DOHH2 (cell line): Measurements from ENCODE around the gene RNF141.

Experiments
- H3F3A ChIP-seq: fragments of 200-600 bp; sonication (generic), shearing (Covaris generic); 2 replicates; pipeline ENCODE4 v1.6.0; 2016; ENCODE audit warnings: antibody characterized with exemption, mild to moderate bottlenecking; ENCODE audit not compliant: control insufficient read depth, insufficient read depth
- H3K27ac ChIP-seq: fragments of 200-600 bp; sonication (generic); 2 replicates; pipeline ENCODE4 v1.5.1; 2014; ENCODE audit warnings: low read depth, mild to moderate bottlenecking, low read length, moderate library complexity
- H3K27me3 ChIP-seq: fragments of 200-600 bp; sonication (generic); 2 replicates; pipeline ENCODE4 v1.6.1; 2014; ENCODE audit warnings: mild to moderate bottlenecking, low read length, mixed read lengths; ENCODE audit not compliant: control insufficient read depth
- H3K36me3 ChIP-seq: fragments of 200-600 bp; sonication (generic); 2 replicates; pipeline ENCODE4 v1.6.1; 2014; ENCODE audit warnings: mild to moderate bottlenecking, low read length, moderate library complexity, mixed read lengths; ENCODE audit not compliant: control insufficient read depth
- H3K4me1 ChIP-seq: fragments of 200-600 bp; sonication (generic); 2 replicates; pipeline ENCODE4 v1.6.1; 2014; ENCODE audit warnings: mild to moderate bottlenecking, low read length, mixed read lengths; ENCODE audit not compliant: control insufficient read depth
- H3K4me2 ChIP-seq: fragments of 200-600 bp; sonication (generic); 2 replicates; pipeline ENCODE4 v1.6.0; 2014; ENCODE audit warnings: mild to moderate bottlenecking, low read length, moderate library complexity
- H3K4me3 ChIP-seq: fragments of 200-600 bp; sonication (generic); 2 replicates; pipeline ENCODE4 v1.5.1; 2014; ENCODE audit warnings: mild to moderate bottlenecking, low read length, mixed read lengths
- H3K79me2 ChIP-seq: fragments of 200-600 bp; sonication (generic); 2 replicates; pipeline ENCODE4 v1.6.1; 2014; ENCODE audit warnings: mild to moderate bottlenecking, low read length, mixed read lengths; ENCODE audit not compliant: control insufficient read depth
- H3K9me2 ChIP-seq: fragments of 200-600 bp; sonication (generic); replicated peaks from 2 replicates; pipeline ENCODE4 v1.6.1; 2014; ENCODE audit warnings: mild to moderate bottlenecking, low read length, mixed read lengths; ENCODE audit not compliant: control insufficient read depth
- H3K9me3 ChIP-seq: fragments of 200-600 bp; sonication (generic); 2 replicates; pipeline ENCODE4 v1.6.1; 2014; ENCODE audit warnings: antibody characterized with exemption, low read length, mixed read lengths; ENCODE audit not compliant: control insufficient read depth, insufficient read depth
- H4K20me1 ChIP-seq: fragments of 200-600 bp; sonication (generic); 2 replicates; pipeline ENCODE4 v1.6.0; 2014; ENCODE audit warnings: low read depth, mild to moderate bottlenecking, antibody characterized with exemption, low read length, moderate library complexity; ENCODE audit not compliant: control insufficient read depth, insufficient read depth
- EZH2phosphoT487 ChIP-seq: fragments of 200-600 bp; sonication (generic); IDR thresholded peaks from 2 replicates; pipeline ENCODE4 v1.6.1; 2017; ENCODE audit warnings: borderline replicate concordance, mild to moderate bottlenecking, antibody characterized with exemption, low read length, moderate library complexity, mixed read lengths
- TF ChIP-seq, protein P1 (sequence below): fragments of 200-600 bp; sonication (generic); IDR thresholded peaks from one replicate; pipeline ENCODE4 v1.5.1; 2014; ENCODE audit warnings: antibody characterized with exemption, mild to moderate bottlenecking, low read depth, low read length; ENCODE audit not compliant: poor library complexity, severe bottlenecking

The RNF141 gene

DNA sequence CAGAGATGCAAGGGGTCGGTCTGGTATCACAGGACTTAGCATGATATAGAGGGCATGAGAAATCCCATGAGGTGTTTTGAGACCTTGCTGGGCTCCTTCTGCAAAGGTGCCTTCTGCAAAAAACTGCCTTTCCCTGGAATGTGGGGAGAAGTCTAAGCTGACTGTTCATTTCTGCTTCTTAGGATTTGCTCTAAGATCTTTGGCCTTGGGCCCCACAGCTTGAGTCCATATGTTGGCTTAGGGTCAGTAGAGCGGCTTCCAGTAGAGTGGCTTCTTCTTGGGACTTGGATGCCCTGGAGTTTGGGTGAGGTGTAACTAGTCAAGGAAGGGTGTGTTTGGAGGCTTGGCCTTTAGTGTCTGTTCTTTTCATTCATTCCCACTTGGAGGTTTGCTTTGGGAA, 48.9 kb downstream of the RNF141 start:
- Histone ChIP-seq H3K4me2 (no peak overlapping the region), H3F3A (no peaks in the 10 kb centered on the region), H3K36me3 (no peaks in the 10 kb centered on the region; the same call in 1 of the 2 replicates), H3K4me3 (no peak overlapping the region), H3K4me1 (no peaks in the 10 kb centered on the region), H3K9me2 (no peaks in the 10 kb centered on the region), H3K27me3 (no peaks in the 10 kb centered on the region), H3K79me2 (no peaks in the 10 kb centered on the region), H4K20me1 (no peaks in the 10 kb centered on the region), H3K9me3 (no peaks in the 10 kb centered on the region), H3K27ac (no peak overlapping the region)
- TF ChIP-seq EZH2phosphoT487: no peak
- TF ChIP-seq, protein P1, sequence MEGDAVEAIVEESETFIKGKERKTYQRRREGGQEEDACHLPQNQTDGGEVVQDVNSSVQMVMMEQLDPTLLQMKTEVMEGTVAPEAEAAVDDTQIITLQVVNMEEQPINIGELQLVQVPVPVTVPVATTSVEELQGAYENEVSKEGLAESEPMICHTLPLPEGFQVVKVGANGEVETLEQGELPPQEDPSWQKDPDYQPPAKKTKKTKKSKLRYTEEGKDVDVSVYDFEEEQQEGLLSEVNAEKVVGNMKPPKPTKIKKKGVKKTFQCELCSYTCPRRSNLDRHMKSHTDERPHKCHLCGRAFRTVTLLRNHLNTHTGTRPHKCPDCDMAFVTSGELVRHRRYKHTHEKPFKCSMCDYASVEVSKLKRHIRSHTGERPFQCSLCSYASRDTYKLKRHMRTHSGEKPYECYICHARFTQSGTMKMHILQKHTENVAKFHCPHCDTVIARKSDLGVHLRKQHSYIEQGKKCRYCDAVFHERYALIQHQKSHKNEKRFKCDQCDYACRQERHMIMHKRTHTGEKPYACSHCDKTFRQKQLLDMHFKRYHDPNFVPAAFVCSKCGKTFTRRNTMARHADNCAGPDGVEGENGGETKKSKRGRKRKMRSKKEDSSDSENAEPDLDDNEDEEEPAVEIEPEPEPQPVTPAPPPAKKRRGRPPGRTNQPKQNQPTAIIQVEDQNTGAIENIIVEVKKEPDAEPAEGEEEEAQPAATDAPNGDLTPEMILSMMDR: no peak

DNA sequence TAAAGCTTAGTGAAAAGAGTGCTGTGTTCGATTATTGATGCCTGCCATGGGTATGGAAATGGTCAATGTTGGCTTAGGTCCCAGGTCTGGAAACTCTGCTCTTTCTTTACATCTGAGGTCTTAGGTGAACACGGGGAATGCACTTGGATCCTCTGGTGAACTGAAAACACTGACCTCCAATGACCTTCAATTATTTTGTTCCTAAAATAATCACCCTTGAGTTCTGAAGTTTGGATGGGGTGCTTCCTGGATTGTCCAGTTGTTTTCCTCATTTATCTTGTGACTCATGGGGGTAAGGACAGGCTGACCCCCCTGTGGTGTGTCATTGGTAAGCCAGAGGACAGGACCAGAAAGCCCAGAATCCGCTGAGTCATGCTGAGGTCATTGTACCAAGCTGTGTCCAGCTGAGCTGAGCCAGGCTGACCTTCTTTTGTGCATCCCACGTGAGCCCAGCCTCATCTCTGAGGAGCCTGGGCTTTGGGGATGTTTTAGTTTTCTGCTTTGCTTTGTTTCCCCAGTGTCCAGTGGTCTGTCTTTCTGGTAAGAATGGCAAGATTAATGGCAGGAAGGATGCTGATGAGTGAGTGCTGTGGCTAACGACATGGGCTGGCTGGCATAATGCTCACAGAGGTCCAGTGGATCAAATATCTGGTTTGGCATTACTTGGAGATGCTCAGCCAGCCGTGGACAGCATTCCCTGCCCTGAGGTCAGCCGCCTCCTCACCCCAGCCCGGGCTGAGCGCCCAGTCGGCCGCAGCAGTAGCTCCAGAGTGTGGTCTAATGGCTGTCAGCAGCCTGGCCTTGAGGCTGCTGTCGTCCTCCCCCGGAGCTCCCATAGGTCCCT, 50.4 kb downstream of the RNF141 start:
- Histone ChIP-seq H3K9me2 (no peaks in the 10 kb centered on the region), H3K4me3 (no peak overlapping the region), H3K27me3 (no peaks in the 10 kb centered on the region), H3K79me2 (no peaks in the 10 kb centered on the region), H3K4me2 (no peak overlapping the region), H3K36me3 (no peaks in the 10 kb centered on the region; the same call in 1 of the 2 replicates), H3F3A (no peaks in the 10 kb centered on the region), H3K4me1 (no peaks in the 10 kb centered on the region), H3K9me3 (no peaks in the 10 kb centered on the region), H4K20me1 (no peaks in the 10 kb centered on the region), H3K27ac (no peak overlapping the region)
- TF ChIP-seq, protein P1: no peak
- TF ChIP-seq EZH2phosphoT487: no peak

DNA sequence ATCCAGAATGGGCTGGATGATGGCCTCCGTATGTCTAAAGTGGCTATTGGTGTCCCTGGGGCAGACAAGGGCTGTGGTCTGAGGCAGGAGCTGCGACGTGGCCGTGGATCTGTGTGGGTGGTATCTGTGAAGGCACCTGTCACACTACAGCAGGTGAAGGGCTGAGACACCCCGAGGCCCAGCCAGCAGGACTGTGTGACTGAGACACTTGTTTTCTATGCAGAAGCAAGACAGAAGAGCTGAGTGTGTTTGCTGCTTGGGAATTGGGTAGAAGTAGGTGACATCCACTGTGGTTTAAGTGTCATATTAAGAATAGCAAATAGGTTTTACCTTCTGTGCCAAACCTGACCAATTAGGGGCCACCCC, 51.0 kb downstream of the RNF141 start:
- H3K36me3 ChIP-seq: no peaks in the 10 kb centered on the region; the same call in 1 of the 2 replicates
- TF ChIP-seq EZH2phosphoT487: no peak
- TF ChIP-seq, protein P1: no peak

More for the DNA sequence above, 51.0 kb downstream of the RNF141 start:
- Histone ChIP-seq H4K20me1 (no peaks in the 10 kb centered on the region), H3K9me2 (no peaks in the 10 kb centered on the region), H3K4me1 (no peaks in the 10 kb centered on the region), H3K9me3 (no peaks in the 10 kb centered on the region), H3K4me3 (no peak overlapping the region), H3K27me3 (no peaks in the 10 kb centered on the region), H3F3A (no peaks in the 10 kb centered on the region), H3K4me2 (no peak overlapping the region), H3K79me2 (no peaks in the 10 kb centered on the region), H3K27ac (no peak overlapping the region)
